ENCODE measurements around the gene FBXO38. TPM values are rescaled to one million over a fixed set of nuclear protein-coding genes. Genes with fewer than 3 reads are reported as not detected.
"Not testable (repeated sequence)": the region's sequence is repeated elsewhere in the genome, so short reads cannot be mapped to it uniquely, and the experiment has no call there.

FBXO38 gene
- total RNA-seq, 1 donor, result 69.8 TPM

DNA sequence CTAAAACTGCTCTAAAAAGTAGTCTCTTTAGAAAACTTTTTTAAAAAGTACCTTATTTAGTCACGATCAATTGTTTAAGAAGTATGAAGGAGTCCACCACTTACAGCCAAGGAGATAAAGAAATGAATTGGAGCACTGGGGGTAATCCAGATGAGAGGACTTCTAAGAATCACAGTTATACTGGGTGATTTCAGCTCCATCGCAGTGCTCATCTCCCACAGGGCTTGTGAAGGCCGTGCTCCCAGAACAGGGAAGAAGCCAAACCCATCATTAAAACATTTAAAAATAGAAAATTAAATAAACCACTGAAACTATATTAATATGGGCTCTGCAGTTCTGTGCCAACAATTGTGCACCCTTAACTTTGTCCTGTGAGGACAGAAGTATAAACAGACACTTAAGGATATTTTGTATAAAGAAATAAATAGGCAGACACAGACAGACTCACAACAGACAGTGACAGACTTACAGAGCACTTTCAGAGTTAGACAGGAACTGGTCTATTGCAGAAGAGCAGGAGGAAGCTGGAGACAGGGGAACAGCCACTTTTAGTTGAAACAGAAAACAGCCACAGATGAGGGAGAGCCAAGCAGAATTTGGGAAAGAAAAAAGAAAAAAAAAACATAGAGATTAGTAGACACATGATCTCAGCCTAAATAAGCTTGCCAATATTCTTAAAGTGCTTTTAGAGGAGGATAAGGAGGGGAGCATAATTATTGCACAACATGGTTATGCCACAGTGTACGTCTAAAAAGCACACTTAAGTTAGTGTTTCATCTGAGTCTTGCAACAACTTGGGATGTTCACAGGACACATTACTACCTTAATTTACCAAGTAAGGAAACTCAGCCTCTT is 81.8 kb downstream of the FBXO38 start:
- no peak for DNase-seq (ENCODE audit: insufficient read length, low spot score, missing footprints)
- Histone ChIP-seq H3K4me1 (ENCODE audit: insufficient read depth, low read length) (peaks cover 8% of the 10 kb centered on the region), H3K36me3 (ENCODE audit: insufficient read depth, low read length) (no peaks in the 10 kb centered on the region), H3K27ac (ENCODE audit: low read depth, low read length) (no peak overlapping the region), H3K4me3 (ENCODE audit: insufficient read depth, low read length) (no peak overlapping the region), H3K9me3 (ENCODE audit: low read depth, low read length) (no peaks in the 10 kb centered on the region), H2AFZ (ENCODE audit: low read length) (no peak overlapping the region), H3K79me2 (ENCODE audit: insufficient read depth, low read length) (no peaks in the 10 kb centered on the region), H3K27me3 (ENCODE audit: insufficient read depth, low read length) (peaks cover 6% of the 10 kb centered on the region), H3K4me2 (ENCODE audit: insufficient read depth, low read length) (no peak overlapping the region), H4K20me1 (ENCODE audit: insufficient read depth, low read length) (no peaks in the 10 kb centered on the region)
- TF ChIP-seq, protein P1, sequence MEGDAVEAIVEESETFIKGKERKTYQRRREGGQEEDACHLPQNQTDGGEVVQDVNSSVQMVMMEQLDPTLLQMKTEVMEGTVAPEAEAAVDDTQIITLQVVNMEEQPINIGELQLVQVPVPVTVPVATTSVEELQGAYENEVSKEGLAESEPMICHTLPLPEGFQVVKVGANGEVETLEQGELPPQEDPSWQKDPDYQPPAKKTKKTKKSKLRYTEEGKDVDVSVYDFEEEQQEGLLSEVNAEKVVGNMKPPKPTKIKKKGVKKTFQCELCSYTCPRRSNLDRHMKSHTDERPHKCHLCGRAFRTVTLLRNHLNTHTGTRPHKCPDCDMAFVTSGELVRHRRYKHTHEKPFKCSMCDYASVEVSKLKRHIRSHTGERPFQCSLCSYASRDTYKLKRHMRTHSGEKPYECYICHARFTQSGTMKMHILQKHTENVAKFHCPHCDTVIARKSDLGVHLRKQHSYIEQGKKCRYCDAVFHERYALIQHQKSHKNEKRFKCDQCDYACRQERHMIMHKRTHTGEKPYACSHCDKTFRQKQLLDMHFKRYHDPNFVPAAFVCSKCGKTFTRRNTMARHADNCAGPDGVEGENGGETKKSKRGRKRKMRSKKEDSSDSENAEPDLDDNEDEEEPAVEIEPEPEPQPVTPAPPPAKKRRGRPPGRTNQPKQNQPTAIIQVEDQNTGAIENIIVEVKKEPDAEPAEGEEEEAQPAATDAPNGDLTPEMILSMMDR (IDR thresholded peaks at IDR 0.05; ENCODE audit: extremely low read depth, low read depth, low read length), result no peak

DNA sequence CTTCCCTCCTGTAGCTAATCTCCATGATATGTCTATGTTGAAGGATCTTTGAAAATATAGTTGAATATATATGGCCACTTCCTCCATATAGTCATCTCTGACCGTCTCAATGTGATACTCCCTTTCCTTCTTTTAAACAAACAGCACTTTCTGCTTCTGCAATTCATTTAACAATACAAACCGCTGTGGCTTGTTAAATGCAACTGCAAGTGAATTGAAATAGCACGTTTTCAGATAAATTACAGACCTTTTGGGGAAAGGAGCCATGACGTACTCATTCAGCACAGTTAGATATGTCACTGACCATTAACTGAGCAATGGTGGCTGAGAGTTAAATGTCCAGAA is 82.5 kb downstream of the FBXO38 start:
- Histone ChIP-seq H3K4me2 (ENCODE audit: insufficient read depth, low read length) (no peak overlapping the region), H3K9me3 (ENCODE audit: low read depth, low read length) (no peaks in the 10 kb centered on the region), H3K79me2 (ENCODE audit: insufficient read depth, low read length) (no peaks in the 10 kb centered on the region), H2AFZ (ENCODE audit: low read length) (no peak overlapping the region), H3K27ac (ENCODE audit: low read depth, low read length) (no peak overlapping the region), H3K4me3 (ENCODE audit: insufficient read depth, low read length) (no peak overlapping the region), H3K4me1 (ENCODE audit: insufficient read depth, low read length) (peaks cover 8% of the 10 kb centered on the region), H3K27me3 (ENCODE audit: insufficient read depth, low read length) (peaks cover 6% of the 10 kb centered on the region), H3K36me3 (ENCODE audit: insufficient read depth, low read length) (no peaks in the 10 kb centered on the region), H4K20me1 (ENCODE audit: insufficient read depth, low read length) (no peaks in the 10 kb centered on the region)
- TF ChIP-seq, protein P1 (IDR thresholded peaks at IDR 0.05; ENCODE audit: extremely low read depth, low read depth, low read length), result no peak
- no peak for DNase-seq (ENCODE audit: insufficient read length, low spot score, missing footprints)

DNA sequence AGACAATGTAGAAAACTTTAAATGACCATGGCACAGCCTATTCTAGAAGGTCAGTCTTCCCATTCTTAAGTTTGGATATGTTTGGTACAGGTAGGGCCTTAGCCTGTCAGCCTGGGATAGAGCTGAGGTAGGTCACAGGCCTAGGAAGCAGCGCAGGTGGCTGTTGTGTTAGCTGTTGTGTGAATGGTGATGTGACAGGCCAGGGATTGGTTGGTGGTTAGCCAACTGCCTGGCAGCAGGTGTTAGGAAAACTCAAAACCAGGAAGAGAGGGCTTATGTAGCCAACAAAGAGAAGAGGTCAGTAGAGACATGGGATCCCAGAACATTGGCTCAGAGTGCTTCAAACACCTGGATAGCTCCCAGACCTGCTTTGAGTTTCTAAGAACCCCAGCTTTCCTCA is 84.2 kb downstream of the FBXO38 start:
- peaks cover 14% of the 10 kb centered on the region for H3K4me1 ChIP-seq (ENCODE audit: insufficient read depth, low read length)
- no peak overlapping the region for H2AFZ ChIP-seq (ENCODE audit: low read length)
- no peak overlapping the region for H3K4me2 ChIP-seq (ENCODE audit: insufficient read depth, low read length)
- no peaks in the 10 kb centered on the region for H3K79me2 ChIP-seq (ENCODE audit: insufficient read depth, low read length)
- H4K20me1 ChIP-seq (ENCODE audit: insufficient read depth, low read length), result no peaks in the 10 kb centered on the region
- H3K4me3 ChIP-seq (ENCODE audit: insufficient read depth, low read length), result no peak overlapping the region
- no peaks in the 10 kb centered on the region for H3K36me3 ChIP-seq (ENCODE audit: insufficient read depth, low read length)
- no peaks in the 10 kb centered on the region for H3K27me3 ChIP-seq (ENCODE audit: insufficient read depth, low read length)
- H3K27ac ChIP-seq (ENCODE audit: low read depth, low read length), result no peak overlapping the region
- H3K9me3 ChIP-seq (ENCODE audit: low read depth, low read length), result no peaks in the 10 kb centered on the region
- TF ChIP-seq, protein P1 (IDR thresholded peaks at IDR 0.05; ENCODE audit: extremely low read depth, low read depth, low read length), result no peak
- DNase-seq (ENCODE audit: insufficient read length, low spot score, missing footprints), result no peak

DNA sequence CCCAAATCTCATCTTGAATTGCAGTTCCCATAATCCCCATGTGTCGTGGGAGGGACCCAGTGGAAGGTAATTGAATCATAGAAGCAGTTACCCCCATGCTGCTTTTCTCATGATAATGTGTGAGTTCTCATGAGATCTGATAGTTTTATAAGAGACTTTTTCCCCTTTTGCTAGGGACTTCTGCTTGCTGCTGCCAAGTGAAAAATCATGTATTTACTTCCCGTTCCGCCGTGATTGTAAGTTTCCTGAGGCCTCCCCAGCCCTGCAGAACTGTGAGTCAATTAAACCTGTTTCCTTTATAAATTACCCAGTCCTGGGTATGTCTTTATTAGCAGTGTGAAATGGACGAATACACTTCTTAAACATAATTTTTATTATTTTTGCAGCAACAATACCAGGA is 85.0 kb downstream of the FBXO38 start:
- H3K4me2 ChIP-seq (ENCODE audit: insufficient read depth, low read length); H3K27ac ChIP-seq (ENCODE audit: low read depth, low read length); H3K4me3 ChIP-seq (ENCODE audit: insufficient read depth, low read length); DNase-seq (ENCODE audit: insufficient read length, low spot score, missing footprints); H3K27me3 ChIP-seq (ENCODE audit: insufficient read depth, low read length); H3K79me2 ChIP-seq (ENCODE audit: insufficient read depth, low read length); H4K20me1 ChIP-seq (ENCODE audit: insufficient read depth, low read length); H2AFZ ChIP-seq (ENCODE audit: low read length); H3K9me3 ChIP-seq (ENCODE audit: low read depth, low read length); H3K36me3 ChIP-seq (ENCODE audit: insufficient read depth, low read length): not testable (repeated sequence)
- H3K4me1 ChIP-seq (ENCODE audit: insufficient read depth, low read length), result peaks cover 14% of the 10 kb centered on the region
